ENCODE data around the gene ELK3.

ELK3 gene

GRCh38 chr12:96193725-96194575 lies at the start of gene ELK3:
TSS of gene ELK3 (plus strand) at chr12:96194375.
- FAIRE-seq: no peak

- no peak for FAIRE-seq
Measured at GRCh38 chr12:96146747-96147146, 47.4 kb upstream of the ELK3 start.

- FAIRE-seq: no peak
Measured at GRCh38 chr12:96150442-96150841, 43.7 kb upstream of the ELK3 start.

GRCh38 chr12:96152164-96152563 lies 42.0 kb upstream of the ELK3 start:
- no peak for FAIRE-seq

GRCh38 chr12:96153131-96153725 lies 40.9 kb upstream of the ELK3 start:
- FAIRE-seq: no peak

GRCh38 chr12:96155181-96155580 lies 39.0 kb upstream of the ELK3 start:
- FAIRE-seq: no peak

- no peak for FAIRE-seq
Measured at GRCh38 chr12:96155781-96156180, 38.4 kb upstream of the ELK3 start.

GRCh38 chr12:96156211-96156610 lies 38.0 kb upstream of the ELK3 start:
- FAIRE-seq: no peak

- FAIRE-seq: no peak
Measured at GRCh38 chr12:96157427-96157826, 36.7 kb upstream of the ELK3 start.

- FAIRE-seq: no peak
Measured at GRCh38 chr12:96164951-96165811, 29.0 kb upstream of the ELK3 start.

- FAIRE-seq: no peak
Measured at GRCh38 chr12:96166765-96167164, 27.4 kb upstream of the ELK3 start.

GRCh38 chr12:96167492-96167891 lies 26.7 kb upstream of the ELK3 start:
- no peak for FAIRE-seq

- no peak for FAIRE-seq
Measured at GRCh38 chr12:96170328-96170727, 23.8 kb upstream of the ELK3 start.

GRCh38 chr12:96170762-96171161 lies 23.4 kb upstream of the ELK3 start:
- FAIRE-seq: no peak

GRCh38 chr12:96171905-96172304 lies 22.3 kb upstream of the ELK3 start:
- FAIRE-seq: no peak

- FAIRE-seq: no peak
Measured at GRCh38 chr12:96172981-96173380, 21.2 kb upstream of the ELK3 start.

- FAIRE-seq: no peak
Measured at GRCh38 chr12:96176575-96176974, 17.6 kb upstream of the ELK3 start.

- FAIRE-seq: no peak
Measured at GRCh38 chr12:96177013-96177412, 17.2 kb upstream of the ELK3 start.

- FAIRE-seq: no peak
Measured at GRCh38 chr12:96183734-96184370, 10.3 kb upstream of the ELK3 start.

- FAIRE-seq: no peak
Measured at GRCh38 chr12:96185914-96186313, 8.3 kb upstream of the ELK3 start.

- FAIRE-seq: no peak
Measured at GRCh38 chr12:96186607-96187301, 7.4 kb upstream of the ELK3 start.

- no peak for FAIRE-seq
Measured at GRCh38 chr12:96187956-96188355, 6.2 kb upstream of the ELK3 start.
